Large intestine (tissue), 3 donors: ENCODE results near the gene SCAF11. TPM values are rescaled to one million over a fixed set of nuclear protein-coding genes. Genes with fewer than 3 reads are reported as not detected.

ENCODE experiments used
- DNase-seq, 2 donors: peaks; one replicate each; pipeline versions ENCODE4 v3.0.0 to v3.0.0-alpha.2; 2013
- H3K27ac ChIP-seq: one replicate; pipeline ENCODE4 v1.5.1; 2013; ENCODE audit warnings: low read length
- H3K27me3 ChIP-seq: 2 replicates; pipeline ENCODE4 v1.6.1; 2013; ENCODE audit warnings: low read length; ENCODE audit not compliant: control insufficient read depth, insufficient read depth
- H3K36me3 ChIP-seq: 2 replicates; pipeline ENCODE4 v1.6.1; 2013; ENCODE audit warnings: low read length; ENCODE audit not compliant: control insufficient read depth, insufficient read depth
- H3K4me1 ChIP-seq: one replicate; pipeline ENCODE4 v1.6.1; 2013; ENCODE audit warnings: low read length; ENCODE audit not compliant: control insufficient read depth, insufficient read depth
- H3K4me3 ChIP-seq: one replicate; pipeline ENCODE4 v1.5.1; 2013; ENCODE audit warnings: low read length
- H3K9me3 ChIP-seq: one replicate; pipeline ENCODE4 v1.6.1; 2013; ENCODE audit warnings: mild to moderate bottlenecking, low read depth, low read length, moderate library complexity; ENCODE audit not compliant: control insufficient read depth
- WGBS: methylation state at CpG from one replicate; pipeline ENCODE4 v1.1.5; 2013; ENCODE audit warnings: low lambda C conversion rate; ENCODE audit not compliant: insufficient coverage; 5-methylcytosine and 5-hydroxymethylcytosine counted together
- polyA plus RNA-seq: library from polyadenylated mRNA; unstranded; fragments of 120-200 nt; gene quantifications from one replicate; pipeline ENCODE4 v1.2.1, GENCODE V29; 2013

The SCAF11 gene
- polyA plus RNA-seq, 1 donor: 85.0 TPM

GRCh38 chr12:45928309-45928708 lies 62.1 kb downstream of the SCAF11 start:
- Histone ChIP-seq H3K36me3 (peaks cover 61% of the 10 kb centered on the region), H3K27ac (no peak overlapping the region), H3K4me1 (no peaks in the 10 kb centered on the region), H3K9me3 (no peaks in the 10 kb centered on the region), H3K27me3 (no peaks in the 10 kb centered on the region), H3K4me3 (no peak overlapping the region)
- DNase-seq: no peak
- 100% methylated on average over 1 of the region's 2 CpGs for WGBS

DNA sequence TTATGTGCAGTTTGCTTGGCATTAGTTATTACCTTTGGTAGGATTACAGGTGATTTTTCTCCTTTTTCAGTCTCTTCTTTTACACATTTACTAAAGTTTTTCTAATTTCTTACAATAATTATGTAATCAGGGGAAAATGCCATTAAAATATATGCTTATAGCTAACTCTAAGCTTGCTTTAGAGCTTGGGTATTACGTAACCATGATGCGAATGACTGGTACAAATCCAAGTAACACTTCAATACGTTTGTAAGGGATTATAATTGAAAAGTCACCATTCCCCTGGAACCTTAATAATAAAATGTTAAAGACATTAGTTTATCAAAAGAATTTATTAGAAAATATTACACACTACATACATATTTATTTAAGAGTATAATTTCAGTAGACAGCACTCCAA lies 71.6 kb downstream of the SCAF11 start:
- 94% methylated on average over 3 of the region's 3 CpGs for WGBS
- Histone ChIP-seq H3K27me3 (no peaks in the 10 kb centered on the region), H3K4me1 (no peaks in the 10 kb centered on the region), H3K9me3 (no peaks in the 10 kb centered on the region), H3K4me3 (no peak overlapping the region), H3K27ac (no peak overlapping the region), H3K36me3 (peaks cover 12% of the 10 kb centered on the region)
- no peak for DNase-seq

GRCh38 chr12:45915405-45915804 lies 75.0 kb downstream of the SCAF11 start:
- H3K27me3 ChIP-seq: no peaks in the 10 kb centered on the region
- no peaks in the 10 kb centered on the region for H3K9me3 ChIP-seq
- DNase-seq: no peak
- WGBS: no CpG with 5 or more reads among the region's 2 CpGs
- H3K4me3 ChIP-seq: no peak overlapping the region
- H3K4me1 ChIP-seq: no peaks in the 10 kb centered on the region
- no peak overlapping the region for H3K27ac ChIP-seq
- H3K36me3 ChIP-seq: peaks cover 5% of the 10 kb centered on the region

- no peak overlapping the region for H3K27ac ChIP-seq
- peak in 1 of 2 donors; percentile 2 for DNase-seq
- no peaks in the 10 kb centered on the region for H3K9me3 ChIP-seq
- H3K36me3 ChIP-seq: peaks cover 3% of the 10 kb centered on the region
- H3K4me1 ChIP-seq: no peaks in the 10 kb centered on the region
- no peak overlapping the region for H3K4me3 ChIP-seq
- no CpG with 5 or more reads among the region's 1 CpG for WGBS
- no peaks in the 10 kb centered on the region for H3K27me3 ChIP-seq
These were observed 76.3 kb downstream of the SCAF11 start for GRCh38 chr12:45914090-45914489.

DNA sequence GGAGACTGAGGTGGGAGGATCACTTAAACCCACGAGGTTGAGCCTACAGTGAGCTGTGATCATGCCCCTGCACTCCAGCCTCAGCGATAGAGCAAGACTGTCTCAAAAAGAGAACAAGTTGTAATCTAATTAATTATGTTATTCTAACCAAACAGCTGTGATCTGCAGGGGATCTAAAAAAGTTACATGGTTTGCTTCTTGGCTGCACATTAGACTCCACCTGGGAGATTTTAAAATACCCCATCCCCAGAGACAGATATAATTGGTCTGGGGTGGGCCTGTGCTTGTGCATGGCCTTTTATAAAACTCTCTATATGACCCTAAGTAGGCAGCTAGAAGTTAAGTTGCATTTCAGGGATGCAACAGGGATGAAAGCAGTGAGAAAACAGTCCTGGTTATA lies 76.7 kb downstream of the SCAF11 start:
- no CpG with 5 or more reads among the region's 2 CpGs for WGBS
- no peak overlapping the region for H3K27ac ChIP-seq
- no peaks in the 10 kb centered on the region for H3K4me1 ChIP-seq

DNA sequence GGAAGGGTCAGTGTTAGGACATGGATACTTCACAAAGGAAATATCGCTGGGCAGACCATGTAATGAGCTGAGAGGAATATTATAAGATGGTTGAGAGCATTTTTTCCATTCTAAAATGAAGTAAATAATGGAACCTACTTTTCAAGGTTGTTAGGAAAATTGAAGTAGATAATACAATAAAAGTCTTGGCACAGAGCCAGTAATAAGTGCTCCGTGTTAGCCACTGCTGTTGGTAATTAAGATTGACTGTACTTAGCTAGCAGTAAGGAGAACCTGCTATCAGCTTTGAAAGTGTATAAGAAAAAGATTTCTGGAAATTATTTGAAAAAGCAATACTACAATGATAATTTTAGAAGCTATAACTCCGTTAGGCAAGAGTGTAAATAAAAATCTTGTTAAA lies 77.6 kb downstream of the SCAF11 start:
- Histone ChIP-seq H3K4me1 (no peaks in the 10 kb centered on the region), H3K4me3 (no peak overlapping the region), H3K27ac (no peak overlapping the region), H3K36me3 (peaks cover 3% of the 10 kb centered on the region), H3K9me3 (no peaks in the 10 kb centered on the region), H3K27me3 (no peaks in the 10 kb centered on the region)
- no peak for DNase-seq
- WGBS: 50% methylated on average over 2 of the region's 3 CpGs

More for the DNA sequence above, 76.7 kb downstream of the SCAF11 start:
- Histone ChIP-seq H3K9me3 (no peaks in the 10 kb centered on the region), H3K4me3 (no peak overlapping the region), H3K27me3 (no peaks in the 10 kb centered on the region), H3K36me3 (peaks cover 3% of the 10 kb centered on the region)
- DNase-seq: no peak

GRCh38 chr12:45909041-45909713 lies 81.2 kb downstream of the SCAF11 start:
- DNase-seq: no peak
- 54% methylated on average over 2 of the region's 4 CpGs for WGBS
- Histone ChIP-seq H3K36me3 (peaks cover 9% of the 10 kb centered on the region), H3K4me3 (no peak overlapping the region), H3K9me3 (no peaks in the 10 kb centered on the region), H3K27me3 (no peaks in the 10 kb centered on the region), H3K4me1 (no peaks in the 10 kb centered on the region), H3K27ac (no peak overlapping the region)

GRCh38 chr12:45907955-45908354 lies 82.4 kb downstream of the SCAF11 start:
- no peak overlapping the region for H3K27ac ChIP-seq
- H3K4me3 ChIP-seq: no peak overlapping the region
- 100% methylated on average over 1 of the region's 4 CpGs for WGBS
- H3K36me3 ChIP-seq: peaks cover 9% of the 10 kb centered on the region
- no peaks in the 10 kb centered on the region for H3K9me3 ChIP-seq
- no peaks in the 10 kb centered on the region for H3K4me1 ChIP-seq
- H3K27me3 ChIP-seq: no peaks in the 10 kb centered on the region
- DNase-seq: no peak

DNA sequence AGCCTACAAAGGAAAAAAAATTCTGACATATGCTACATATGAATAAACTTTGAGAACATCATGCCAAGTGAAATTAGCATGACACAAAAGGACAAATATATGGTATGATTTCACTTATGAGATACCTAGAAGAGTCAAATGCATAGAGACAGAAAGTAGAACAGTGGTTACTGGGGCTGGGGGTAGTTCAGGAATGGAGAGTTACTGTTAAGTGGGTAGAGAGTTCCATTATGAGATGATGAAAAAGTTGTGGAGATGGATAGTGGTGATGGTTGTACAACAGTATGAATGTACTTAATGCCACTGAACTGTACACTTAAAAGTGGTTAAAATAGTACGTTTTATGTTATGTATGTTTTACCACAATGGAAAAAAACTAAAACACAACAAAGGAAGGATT lies 92.3 kb downstream of the SCAF11 start:
- Histone ChIP-seq H3K27ac (no peak overlapping the region), H3K4me3 (no peak overlapping the region), H3K27me3 (no peaks in the 10 kb centered on the region), H3K9me3 (no peaks in the 10 kb centered on the region), H3K4me1 (no peaks in the 10 kb centered on the region), H3K36me3 (peaks cover 38% of the 10 kb centered on the region)
- no peak for DNase-seq
- no CpG with 5 or more reads among the region's 1 CpG for WGBS

- no peak for DNase-seq
- WGBS: 100% methylated on average over 2 of the region's 4 CpGs
- Histone ChIP-seq H3K27me3 (no peaks in the 10 kb centered on the region), H3K36me3 (peaks cover 45% of the 10 kb centered on the region), H3K4me1 (no peaks in the 10 kb centered on the region), H3K27ac (no peak overlapping the region), H3K9me3 (no peaks in the 10 kb centered on the region), H3K4me3 (no peak overlapping the region)
These were observed 94.4 kb downstream of the SCAF11 start for GRCh38 chr12:45895961-45896360.

DNA sequence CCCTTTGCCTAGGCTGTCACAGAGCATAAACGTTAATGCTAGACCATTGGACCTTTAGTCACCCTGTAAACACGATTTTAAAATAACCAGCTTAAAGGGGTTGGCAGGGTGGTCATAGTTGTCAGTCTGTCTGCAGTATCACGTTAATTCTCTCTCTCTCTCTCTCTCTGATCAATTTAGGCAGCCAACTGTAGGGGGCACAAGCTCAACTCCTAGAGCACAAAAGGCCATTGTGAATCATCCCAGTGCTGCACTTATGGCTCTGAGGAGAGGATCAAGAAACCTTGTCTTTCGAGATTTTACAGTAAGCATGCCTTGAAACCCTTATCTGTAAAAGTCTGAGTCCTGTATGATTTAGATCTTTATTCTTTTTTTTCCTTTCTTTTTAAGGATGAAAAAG lies 97.1 kb downstream of the SCAF11 start:
- no peak overlapping the region for H3K4me3 ChIP-seq
- no peak overlapping the region for H3K27ac ChIP-seq
- no peak for DNase-seq
- H3K9me3 ChIP-seq: no peaks in the 10 kb centered on the region
- 83% methylated on average over 1 of the region's 4 CpGs for WGBS
- no peaks in the 10 kb centered on the region for H3K4me1 ChIP-seq
- H3K27me3 ChIP-seq: no peaks in the 10 kb centered on the region
- peaks cover 42% of the 10 kb centered on the region for H3K36me3 ChIP-seq
